NT2/D1 (cell line): ENCODE results near the gene PRR36.

ENCODE experiments used
- DNase-seq: peaks from one replicate; pipeline ENCODE4 v3.0.0-alpha.2; 2011; ENCODE audit warnings: low read depth, low spot score
- H3K27me3 ChIP-seq: 2 replicates; pipeline ENCODE4 v1.6.0; 2011; ENCODE audit warnings: mild to moderate bottlenecking; ENCODE audit not compliant: insufficient read length, insufficient read depth
- H3K36me3 ChIP-seq: 2 replicates; pipeline ENCODE4 v1.6.1; 2011; ENCODE audit warnings: mild to moderate bottlenecking, low read length, mixed read lengths; ENCODE audit not compliant: insufficient read depth, insufficient read length
- H3K4me1 ChIP-seq: 2 replicates; pipeline ENCODE4 v1.5.1; 2011; ENCODE audit not compliant: insufficient read depth, insufficient read length
- H3K4me3 ChIP-seq: 2 replicates; pipeline ENCODE4 v1.5.1; 2011; ENCODE audit warnings: low read depth; ENCODE audit not compliant: insufficient read length
- H3K9ac ChIP-seq: 2 replicates; pipeline ENCODE4 v1.6.0; 2011; ENCODE audit warnings: low read depth; ENCODE audit not compliant: insufficient read length
- H3K9me3 ChIP-seq: 2 replicates; pipeline ENCODE4 v1.5.1; 2011; ENCODE audit warnings: mild to moderate bottlenecking, low read length; ENCODE audit not compliant: insufficient read depth
- SUZ12 ChIP-seq: IDR thresholded peaks from 2 replicates; pipeline ENCODE4 v1.6.1; 2011; ENCODE audit not compliant: insufficient read length, insufficient read depth; ENCODE audit errors: extremely low read depth
- YY1 ChIP-seq: IDR thresholded peaks from 2 replicates; pipeline ENCODE4 v1.6.1; 2011; ENCODE audit not compliant: insufficient read length, insufficient read depth
- ZNF274 ChIP-seq: IDR thresholded peaks from 2 replicates; pipeline ENCODE4 v1.6.1; 2011; ENCODE audit warnings: mild to moderate bottlenecking, low read depth, low read length

Gene PRR36

DNA sequence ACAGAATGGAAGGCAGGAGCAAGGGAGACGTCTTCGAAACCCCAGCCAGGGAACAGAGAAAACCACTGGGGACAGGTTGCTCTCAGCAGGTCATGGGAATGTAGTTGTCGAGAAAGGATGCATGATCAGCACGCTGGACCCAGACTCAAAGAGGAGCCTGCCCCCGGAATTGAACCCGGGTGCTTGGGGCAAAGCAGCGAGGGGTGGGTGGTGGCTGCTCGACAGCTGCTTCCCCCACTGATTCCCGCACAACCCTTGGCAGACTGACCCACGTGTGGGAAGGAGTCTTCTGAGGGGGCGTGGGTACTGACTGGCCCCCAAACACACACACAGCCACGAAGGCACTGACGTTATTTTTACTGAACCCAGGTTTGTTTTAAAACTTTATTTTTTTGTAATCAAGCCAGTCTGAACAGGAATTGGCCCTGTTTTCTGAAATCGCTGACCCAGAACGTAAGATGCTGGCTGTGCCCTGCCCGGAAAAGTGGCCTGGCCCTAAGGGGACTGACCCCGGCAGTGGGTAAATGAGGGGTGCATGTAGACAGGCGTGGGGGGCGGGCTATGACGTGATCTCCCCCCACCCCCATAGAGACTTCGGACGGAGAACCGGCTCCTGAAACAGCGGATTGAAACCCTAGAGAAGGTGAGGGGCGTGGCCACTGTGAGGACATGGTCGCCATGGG lies 18.6 kb downstream of the PRR36 start:
- Histone ChIP-seq H3K27me3 (peaks cover 26% of the 10 kb centered on the region), H3K9me3 (no peaks in the 10 kb centered on the region), H3K4me1 (peaks cover 42% of the 10 kb centered on the region), H3K4me3 (no peak overlapping the region), H3K9ac (no peak overlapping the region), H3K36me3 (no peaks in the 10 kb centered on the region)
- no peak for DNase-seq
- no peak for TF ChIP-seq SUZ12
- no peak for TF ChIP-seq YY1
- no peak for TF ChIP-seq ZNF274

DNA sequence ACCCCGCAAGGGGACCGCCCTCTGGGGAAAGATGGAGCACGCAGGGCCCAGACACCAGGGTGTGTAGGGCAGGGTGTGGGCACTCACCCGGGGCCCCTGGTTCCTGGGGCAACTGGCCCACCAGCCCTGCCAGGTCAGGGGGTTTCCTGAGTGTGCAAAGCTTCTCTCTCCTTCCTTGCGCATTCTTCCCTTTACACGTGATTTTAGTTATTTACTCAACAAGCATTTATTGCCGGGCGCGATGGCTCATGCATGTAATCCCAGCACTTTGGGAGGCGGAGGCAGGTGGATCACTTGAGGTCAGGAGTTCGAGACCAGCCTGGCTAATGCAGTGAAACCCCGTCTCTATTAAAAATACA lies 20.4 kb downstream of the PRR36 start:
- DNase-seq = no peak
- H3K36me3 ChIP-seq = no peaks in the 10 kb centered on the region
- H3K9ac ChIP-seq = peak overlapping the region; percentile 32
- H3K4me3 ChIP-seq = no peak overlapping the region
- H3K9me3 ChIP-seq = no peaks in the 10 kb centered on the region
- peaks cover 34% of the 10 kb centered on the region for H3K4me1 ChIP-seq
- peaks cover 12% of the 10 kb centered on the region for H3K27me3 ChIP-seq
- TF ChIP-seq ZNF274 = no peak
- TF ChIP-seq SUZ12 = no peak
- no peak for TF ChIP-seq YY1

GRCh38 chr19:7852851-7853769 lies 21.1 kb downstream of the PRR36 start:
- H3K27me3 ChIP-seq = peaks cover 12% of the 10 kb centered on the region
- TF ChIP-seq YY1 (no peak), SUZ12 (no peak), ZNF274 (no peak)
- H3K9ac ChIP-seq = peak overlapping the region; percentile 32
- no peak for DNase-seq
- H3K36me3 ChIP-seq = no peaks in the 10 kb centered on the region
- peaks cover 29% of the 10 kb centered on the region for H3K4me1 ChIP-seq
- H3K4me3 ChIP-seq = no peak overlapping the region
- H3K9me3 ChIP-seq = no peaks in the 10 kb centered on the region

GRCh38 chr19:7851623-7852500 lies 22.3 kb downstream of the PRR36 start:
- peaks cover 19% of the 10 kb centered on the region for H3K4me1 ChIP-seq
- peak overlapping the region; percentile 61 for H3K9ac ChIP-seq
- no peak for DNase-seq
- no peak overlapping the region for H3K4me3 ChIP-seq
- TF ChIP-seq SUZ12 = no peak
- no peak for TF ChIP-seq YY1
- TF ChIP-seq ZNF274 = no peak
- H3K36me3 ChIP-seq = no peaks in the 10 kb centered on the region
- no peaks in the 10 kb centered on the region for H3K9me3 ChIP-seq
- peaks cover 8% of the 10 kb centered on the region for H3K27me3 ChIP-seq

GRCh38 chr19:7850945-7851622 lies 23.1 kb downstream of the PRR36 start:
- Histone ChIP-seq H3K4me3 (no peak overlapping the region), H3K9ac (peak overlapping the region; percentile 61), H3K27me3 (peaks cover 8% of the 10 kb centered on the region), H3K4me1 (peaks cover 11% of the 10 kb centered on the region), H3K9me3 (no peaks in the 10 kb centered on the region), H3K36me3 (no peaks in the 10 kb centered on the region)
- no peak for DNase-seq
- no peak for TF ChIP-seq YY1
- TF ChIP-seq SUZ12 = no peak
- no peak for TF ChIP-seq ZNF274

- DNase-seq = no peak
- H3K27me3 ChIP-seq = peaks cover 8% of the 10 kb centered on the region
- TF ChIP-seq ZNF274 (no peak), SUZ12 (no peak)
- H3K36me3 ChIP-seq = no peaks in the 10 kb centered on the region
- H3K9me3 ChIP-seq = no peaks in the 10 kb centered on the region
- H3K4me1 ChIP-seq = peaks cover 11% of the 10 kb centered on the region
- H3K9ac ChIP-seq = no peak overlapping the region
- H3K4me3 ChIP-seq = no peak overlapping the region
These were observed 24.0 kb downstream of the PRR36 start for GRCh38 chr19:7850000-7850813.
